HG03139 (cell line): Measurements from ENCODE around the gene SNX6.
"Not testable (repeated sequence)": the region's sequence is repeated elsewhere in the genome, so short reads cannot be mapped to it uniquely, and the experiment has no call there.

ENCODE experiments used
- ATAC-seq: cut with Tn5 transposase; IDR thresholded peaks from one replicate; pipeline ENCODE4 v1.9.1; 2021; ENCODE audit not compliant: unreplicated experiment

SNX6 gene

DNA sequence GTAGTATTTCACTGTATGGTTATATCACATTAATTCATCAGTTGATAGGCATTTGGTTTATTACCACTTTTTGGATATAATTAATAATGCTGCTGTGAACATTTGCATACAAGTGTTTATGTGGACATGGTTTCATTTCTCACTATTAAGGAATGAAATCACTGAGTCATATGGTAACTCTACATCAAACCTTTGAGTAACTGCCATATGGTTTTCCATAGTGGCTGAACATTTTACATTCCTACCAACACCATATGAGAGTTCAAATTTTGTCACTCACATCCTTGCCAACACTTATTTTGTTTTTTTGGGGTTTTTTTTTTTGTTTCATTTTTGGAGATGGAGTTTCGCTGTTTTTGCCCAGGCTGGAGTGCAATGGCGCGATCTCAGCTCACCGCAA, 60.2 kb downstream of the SNX6 start:
- ATAC-seq = no peak

DNA sequence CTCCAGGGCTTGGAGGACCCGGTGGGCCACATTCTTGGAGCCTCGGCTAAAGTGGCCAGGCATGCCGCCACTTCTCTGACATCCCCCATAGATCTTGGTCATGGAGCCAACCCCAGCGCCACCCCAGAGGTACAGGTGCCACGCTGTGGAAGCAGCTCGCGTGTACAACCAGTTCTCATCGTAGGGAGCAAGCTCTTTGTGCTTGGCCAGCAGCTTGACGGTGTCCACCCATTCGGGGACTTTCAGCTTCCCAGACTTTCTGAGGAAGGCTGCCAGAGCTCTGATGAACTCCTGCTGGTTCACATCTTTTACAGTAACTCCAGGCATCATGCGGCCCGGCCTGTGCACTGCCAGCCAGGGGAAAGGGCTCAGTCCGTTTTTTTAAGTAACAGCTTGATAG, 61.1 kb downstream of the SNX6 start:
- no peak for ATAC-seq

DNA sequence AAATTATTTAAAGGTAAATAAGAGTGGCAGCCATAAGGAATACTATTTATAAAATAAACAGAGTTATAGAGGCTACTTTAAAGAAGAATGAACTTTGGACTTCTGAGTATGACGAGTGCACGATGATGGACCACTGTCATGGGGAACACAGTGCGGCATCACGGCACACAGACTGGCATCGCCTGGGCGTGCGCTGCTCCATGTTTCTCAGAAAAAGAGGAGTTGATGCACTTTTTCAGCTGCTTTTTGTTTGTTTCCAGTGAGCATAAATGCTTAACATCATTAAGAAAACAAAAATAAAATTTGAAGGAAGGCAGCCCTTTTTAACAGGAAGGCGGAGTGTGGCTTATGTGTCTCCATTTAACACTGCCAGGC, 67.2 kb downstream of the SNX6 start:
- no peak for ATAC-seq

DNA sequence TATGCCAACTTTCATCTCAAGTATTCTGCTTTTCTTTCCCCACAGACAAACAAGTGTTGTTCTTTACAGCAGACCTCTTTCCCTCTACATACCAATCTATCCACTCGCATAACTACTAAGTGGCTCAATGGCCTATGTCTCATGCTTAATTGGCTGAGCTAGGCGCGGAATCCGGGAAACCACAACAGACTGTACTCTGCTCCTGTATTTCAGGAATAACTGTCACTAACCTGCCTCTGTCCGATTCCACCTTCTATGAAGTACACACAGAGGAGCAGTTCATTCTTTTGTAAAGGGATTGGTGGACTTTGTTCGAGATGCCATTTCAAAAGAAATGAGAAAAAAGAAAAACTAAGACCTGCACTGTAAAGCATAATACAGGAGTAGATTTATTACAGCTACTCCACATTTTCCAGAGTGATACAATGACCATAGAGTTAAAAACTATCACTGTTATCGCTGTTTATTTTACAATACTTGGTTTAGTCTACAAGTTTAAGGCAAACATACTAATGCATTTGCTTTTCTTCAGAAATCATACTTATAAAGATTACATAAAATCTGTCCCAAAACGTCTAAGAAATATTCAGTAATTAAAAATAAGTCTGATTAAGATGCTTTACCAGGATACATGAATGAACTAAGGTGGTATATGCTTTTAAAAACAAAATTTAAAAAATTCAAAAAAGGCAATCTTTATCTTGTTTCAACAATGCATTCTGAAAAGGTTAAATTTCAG, 67.7 kb downstream of the SNX6 start:
- not testable (repeated sequence) for ATAC-seq

DNA sequence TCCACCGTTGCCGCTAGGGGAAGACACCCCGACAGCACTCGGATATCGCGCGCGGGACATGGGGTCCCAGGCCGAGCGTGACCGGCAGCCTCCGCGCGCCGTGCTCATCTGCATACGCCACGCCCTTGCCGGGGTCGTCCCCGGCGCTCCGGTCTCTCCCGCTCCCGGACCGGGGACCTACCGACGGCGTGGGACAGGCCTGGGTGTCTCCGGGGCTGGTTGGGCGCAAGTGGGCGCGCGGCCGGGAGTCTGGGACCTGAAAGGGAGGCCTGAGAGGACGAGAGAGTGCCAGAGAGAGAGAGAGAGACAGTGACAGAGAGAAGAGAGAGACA, 73.5 kb downstream of the SNX6 start:
- ATAC-seq = peak; percentile 45

DNA sequence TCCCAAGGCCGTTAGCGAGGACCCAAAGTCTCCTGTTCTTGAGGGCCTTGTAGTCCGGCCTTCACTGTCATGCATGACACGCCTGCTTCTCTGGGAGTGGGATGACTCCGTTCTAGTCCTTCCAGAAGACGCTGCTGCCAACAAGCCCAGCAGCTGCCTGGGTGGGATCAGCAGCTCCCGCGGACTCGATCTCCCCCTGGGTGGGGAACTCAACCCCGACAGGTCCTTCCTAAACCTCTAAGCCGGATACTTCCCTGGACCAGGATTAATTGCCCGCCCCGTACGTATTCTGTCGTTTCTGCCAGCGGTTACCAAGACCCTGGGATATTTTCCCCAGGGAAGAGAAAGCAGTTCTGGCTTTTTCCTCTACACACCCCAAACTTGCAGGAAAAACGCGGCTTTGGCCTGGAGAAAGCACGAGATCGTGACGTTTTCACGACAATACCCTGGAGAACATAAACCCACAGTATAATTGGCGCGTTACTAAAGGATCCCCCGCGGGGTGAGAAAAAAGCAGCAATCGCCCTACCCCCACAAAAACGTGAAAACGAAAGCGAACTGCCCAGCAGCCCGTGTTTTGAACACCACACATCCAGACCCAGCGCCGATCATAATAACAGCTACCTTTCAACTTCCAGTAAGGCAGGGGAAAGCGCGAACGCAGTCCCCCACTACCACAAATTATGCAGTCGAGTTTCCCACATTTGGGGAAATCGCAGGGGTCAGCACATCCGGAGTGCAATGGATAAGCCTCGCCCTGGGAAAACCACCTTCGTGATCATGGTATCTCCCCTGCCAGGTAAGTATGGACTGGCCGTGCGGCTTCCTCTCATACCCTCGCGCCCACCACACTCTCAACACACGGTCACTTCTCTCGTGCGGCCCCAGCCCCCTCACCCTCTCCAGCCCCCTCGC, 74.1 kb downstream of the SNX6 start:
- peak; percentile 71 for ATAC-seq

DNA sequence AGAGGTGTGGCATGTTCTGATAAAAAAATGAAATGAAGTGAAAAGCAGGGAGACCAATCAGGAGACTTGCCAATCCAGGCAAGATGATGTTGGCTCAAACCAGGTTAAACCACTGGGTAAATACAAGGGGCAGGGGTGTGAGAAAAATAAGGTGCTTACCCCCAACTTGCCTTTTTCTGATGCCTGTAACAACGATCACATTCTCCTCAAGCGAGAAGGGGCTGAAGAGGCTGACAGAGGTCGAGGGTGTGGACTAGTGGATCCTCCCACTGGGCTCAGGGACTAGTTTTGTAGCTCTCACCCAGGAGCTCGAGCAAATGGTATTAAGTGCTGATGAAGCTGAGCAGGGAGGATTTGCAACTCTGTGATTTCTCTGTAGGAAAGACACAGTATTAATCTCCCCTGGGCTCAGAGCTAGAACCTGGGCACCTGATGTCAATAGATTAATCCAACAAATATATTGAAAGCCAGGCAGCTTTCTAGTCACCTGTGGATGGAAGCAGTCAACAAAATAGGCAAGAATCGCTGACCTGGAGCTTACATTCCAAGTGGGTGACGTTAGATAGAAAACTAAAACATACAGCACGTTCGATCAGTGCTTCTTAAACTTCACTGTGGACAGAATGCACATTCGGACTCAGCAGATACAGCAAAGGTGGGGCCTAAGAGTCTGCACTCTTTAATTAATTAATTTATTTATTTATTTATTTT, 75.3 kb downstream of the SNX6 start:
- no peak for ATAC-seq

DNA sequence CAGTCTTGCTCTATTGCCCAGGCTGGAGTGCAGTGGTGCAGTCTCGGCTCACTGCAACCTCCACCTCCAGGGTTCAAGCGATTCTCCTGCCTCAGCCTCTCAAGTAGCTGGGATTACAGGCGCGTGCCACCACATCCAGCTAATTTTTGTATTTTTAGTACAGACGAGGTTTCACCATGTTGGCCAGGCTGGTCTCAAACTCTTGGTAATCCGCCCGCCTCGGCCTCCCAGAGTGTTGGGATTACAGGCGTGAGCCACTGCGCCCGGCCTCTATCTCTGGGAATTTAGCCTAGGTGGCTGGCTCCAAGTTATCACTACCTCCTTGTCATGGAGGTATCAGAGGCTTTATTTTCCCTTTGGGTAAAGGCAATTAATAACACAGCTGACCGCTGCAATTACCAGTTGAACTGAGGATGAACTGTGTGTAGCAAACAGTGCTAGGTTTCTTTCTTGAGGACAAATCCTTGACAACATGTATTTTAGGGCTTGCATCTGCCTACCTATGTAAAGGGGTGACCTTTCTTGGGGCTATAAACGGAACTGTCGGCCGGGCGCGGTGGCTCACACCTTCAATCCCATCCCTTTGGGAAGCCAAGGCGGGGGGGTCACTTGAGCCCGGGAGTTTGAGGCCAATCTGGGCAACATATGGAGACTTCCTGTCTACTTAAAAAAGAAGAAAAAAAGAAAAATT, 80.5 kb downstream of the SNX6 start:
- not testable (repeated sequence) for ATAC-seq

DNA sequence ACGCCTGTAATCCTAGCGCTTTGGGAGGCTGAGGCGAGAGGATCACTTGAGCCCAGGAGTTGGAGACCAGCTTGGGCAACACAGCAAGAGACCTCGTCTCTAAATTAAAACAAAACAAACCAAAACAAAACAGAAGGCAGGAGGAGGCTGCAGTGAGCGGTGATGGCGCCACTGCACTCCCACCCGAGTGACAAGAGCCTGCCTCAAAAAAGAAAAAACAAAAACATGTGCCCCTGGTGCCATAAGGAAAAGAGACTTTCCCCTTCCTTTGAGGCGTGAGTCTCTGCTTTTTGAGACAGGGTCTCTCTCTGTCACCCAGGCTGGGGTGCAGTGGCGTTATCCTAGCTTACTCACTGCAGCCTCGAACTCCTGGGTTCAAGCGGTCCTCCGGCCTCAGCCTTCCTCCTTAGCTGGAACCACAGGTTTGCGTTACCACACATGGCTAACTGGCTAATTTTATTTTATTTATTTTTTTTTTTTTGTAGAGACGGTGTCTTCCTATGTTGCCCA, 81.4 kb downstream of the SNX6 start:
- no peak for ATAC-seq

DNA sequence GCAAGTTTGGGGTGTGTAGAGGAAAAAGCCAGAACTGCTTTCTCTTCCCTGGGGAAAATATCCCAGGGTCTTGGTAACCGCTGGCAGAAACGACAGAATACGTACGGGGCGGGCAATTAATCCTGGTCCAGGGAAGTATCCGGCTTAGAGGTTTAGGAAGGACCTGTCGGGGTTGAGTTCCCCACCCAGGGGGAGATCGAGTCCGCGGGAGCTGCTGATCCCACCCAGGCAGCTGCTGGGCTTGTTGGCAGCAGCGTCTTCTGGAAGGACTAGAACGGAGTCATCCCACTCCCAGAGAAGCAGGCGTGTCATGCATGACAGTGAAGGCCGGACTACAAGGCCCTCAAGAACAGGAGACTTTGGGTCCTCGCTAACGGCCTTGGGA, 82.8 kb downstream of the SNX6 start:
- ATAC-seq = peak; percentile 28

DNA sequence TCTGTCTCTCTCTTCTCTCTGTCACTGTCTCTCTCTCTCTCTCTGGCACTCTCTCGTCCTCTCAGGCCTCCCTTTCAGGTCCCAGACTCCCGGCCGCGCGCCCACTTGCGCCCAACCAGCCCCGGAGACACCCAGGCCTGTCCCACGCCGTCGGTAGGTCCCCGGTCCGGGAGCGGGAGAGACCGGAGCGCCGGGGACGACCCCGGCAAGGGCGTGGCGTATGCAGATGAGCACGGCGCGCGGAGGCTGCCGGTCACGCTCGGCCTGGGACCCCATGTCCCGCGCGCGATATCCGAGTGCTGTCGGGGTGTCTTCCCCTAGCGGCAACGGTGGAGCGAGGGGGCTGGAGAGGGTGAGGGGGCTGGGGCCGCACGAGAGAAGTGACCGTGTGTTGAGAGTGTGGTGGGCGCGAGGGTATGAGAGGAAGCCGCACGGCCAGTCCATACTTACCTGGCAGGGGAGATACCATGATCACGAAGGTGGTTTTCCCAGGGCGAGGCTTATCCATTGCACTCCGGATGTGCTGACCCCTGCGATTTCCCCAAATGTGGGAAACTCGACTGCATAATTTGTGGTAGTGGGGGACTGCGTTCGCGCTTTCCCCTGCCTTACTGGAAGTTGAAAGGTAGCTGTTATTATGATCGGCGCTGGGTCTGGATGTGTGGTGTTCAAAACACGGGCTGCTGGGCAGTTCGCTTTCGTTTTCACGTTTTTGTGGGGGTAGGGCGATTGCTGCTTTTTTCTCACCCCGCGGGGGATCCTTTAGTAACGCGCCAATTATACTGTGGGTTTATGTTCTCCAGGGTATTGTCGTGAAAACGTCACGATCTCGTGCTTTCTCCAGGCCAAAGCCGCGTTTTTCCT, 83.4 kb downstream of the SNX6 start:
- peak; percentile 68 for ATAC-seq

DNA sequence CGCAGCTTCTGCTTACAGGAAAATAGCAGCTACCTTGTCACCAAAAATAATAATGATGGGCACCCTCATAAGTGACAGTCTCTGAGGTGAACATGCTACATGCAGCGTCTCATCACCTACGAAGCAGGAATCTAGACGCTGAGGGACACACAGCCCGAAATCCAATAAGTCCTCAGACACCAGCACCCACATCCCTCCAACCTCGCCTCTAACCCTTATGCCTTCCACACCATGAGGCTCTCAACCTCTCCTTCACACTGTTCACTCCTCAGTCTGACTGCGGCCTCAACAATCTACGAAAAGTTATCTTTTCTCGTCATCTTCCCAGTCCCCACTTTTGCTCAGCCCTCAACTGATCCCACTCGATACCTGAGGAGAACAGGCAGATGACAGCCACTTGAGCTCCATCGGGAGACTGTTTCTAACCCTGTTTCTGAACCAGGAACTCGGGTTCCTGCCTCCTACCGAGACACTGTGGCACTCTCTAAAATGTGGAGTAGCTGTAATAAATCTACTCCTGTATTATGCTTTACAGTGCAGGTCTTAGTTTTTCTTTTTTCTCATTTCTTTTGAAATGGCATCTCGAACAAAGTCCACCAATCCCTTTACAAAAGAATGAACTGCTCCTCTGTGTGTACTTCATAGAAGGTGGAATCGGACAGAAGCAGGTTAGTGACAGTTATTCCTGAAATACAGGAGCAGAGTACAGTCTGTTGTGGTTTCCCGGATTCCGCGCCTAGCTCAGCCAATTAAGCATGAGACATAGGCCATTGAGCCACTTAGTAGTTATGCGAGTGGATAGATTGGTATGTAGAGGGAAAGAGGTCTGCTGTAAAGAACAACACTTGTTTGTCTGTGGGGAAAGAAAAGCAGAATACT, 89.5 kb downstream of the SNX6 start:
- ATAC-seq = not testable (repeated sequence)

DNA sequence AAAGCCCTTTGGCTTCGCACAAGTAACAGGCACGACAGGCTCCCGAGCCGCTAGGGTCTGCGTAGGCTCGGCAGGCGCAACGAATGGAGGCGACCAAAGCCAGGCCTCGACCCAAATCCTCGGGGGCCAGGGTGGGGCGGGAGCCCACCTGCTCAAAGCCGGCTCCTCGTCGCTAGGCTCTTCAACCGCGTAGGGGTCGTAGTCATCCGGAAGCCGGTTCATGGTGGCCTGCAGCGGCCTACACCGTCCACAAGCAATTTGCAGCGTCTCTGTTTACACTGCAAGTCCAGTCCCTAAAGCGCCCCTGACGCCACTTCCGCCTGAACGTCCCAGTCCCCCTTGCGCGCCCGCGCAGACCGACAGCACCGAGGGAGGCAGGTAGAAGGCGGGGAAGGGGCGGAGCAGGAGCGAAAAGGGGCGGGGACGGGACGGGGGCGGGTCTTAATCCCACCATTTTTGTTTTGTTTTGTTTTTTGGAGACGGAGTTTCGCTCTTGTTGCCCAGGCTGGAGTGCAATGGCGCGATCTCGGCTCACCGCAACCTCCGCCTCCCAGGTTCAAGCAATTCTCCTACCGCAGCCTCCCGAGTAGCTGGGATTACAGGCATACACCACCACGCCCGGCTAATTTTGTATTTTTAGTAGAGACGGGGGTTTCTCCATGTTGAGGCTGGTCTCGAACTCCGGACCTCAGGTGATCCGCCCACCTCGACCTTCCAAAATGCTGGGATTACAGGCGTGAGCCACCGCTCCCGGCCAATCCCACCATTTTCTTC, 90.4 kb downstream of the SNX6 start, which contains the start of gene EAPP:
Gene EAPP, minus strand, starts transcription at position 295 of the 774 bp plus-strand sequence. Its CDS starts 73 bp downstream, at position 222.
- ATAC-seq = peak; percentile 99

DNA sequence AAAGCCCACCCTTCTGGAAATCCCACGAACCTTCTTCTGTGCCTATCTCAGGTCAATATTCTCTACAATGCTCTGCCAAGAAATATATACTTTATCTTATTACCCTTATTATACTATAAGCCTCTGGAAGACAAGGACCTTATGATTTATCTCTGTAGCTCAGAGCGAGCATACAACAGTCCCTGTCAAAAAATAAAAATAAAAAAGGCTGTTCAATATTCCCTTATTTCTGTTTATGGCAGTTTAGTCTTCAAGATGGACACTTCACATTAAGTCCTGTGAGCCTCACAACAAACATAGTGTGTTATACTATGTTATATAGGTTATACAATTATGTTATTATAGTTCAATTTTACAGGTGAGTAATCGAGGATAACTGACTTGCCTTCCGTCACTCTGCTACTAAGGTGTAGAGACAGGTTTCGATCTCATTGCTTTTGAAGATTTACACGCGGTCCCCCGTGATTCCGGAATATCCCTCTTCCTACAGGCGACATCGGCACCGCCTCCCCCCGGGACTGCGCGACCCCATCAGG, 91.0 kb downstream of the SNX6 start:
- ATAC-seq = no peak

DNA sequence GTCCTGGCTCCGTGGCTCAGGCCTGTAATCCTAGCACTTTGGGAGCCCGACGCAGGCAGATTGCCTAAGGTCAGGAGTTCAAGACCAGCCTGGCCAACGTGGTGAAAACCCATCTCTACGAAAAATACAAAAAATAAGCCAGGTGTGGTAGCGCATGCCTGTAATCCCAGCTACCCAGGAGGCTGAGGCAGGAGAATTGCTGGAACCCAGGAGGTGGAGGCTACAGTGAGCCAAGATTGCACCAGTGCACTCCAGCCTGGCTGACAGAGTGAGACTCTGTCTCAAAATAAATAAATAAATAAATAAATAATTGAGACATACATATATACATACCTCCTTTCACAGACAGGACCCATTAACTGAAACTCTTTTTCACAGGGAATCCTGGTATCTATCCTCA, 91.9 kb downstream of the SNX6 start:
- ATAC-seq = not testable (repeated sequence)

DNA sequence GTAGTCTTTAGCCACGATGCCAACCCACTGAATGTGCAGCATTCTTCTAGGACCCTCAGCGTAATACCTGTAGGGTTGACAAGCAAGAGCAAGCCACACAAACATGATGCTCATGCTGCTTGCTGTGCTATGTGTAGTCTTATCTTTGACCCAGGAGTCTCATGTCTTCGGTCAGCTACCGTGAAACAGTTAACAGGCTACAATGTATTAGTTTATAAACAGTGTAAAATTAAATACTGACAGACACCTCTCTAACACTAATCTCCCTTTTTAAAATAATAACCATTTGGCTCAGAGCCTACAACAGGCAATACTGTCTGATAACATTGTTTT, 92.3 kb downstream of the SNX6 start:
- ATAC-seq = no peak

DNA sequence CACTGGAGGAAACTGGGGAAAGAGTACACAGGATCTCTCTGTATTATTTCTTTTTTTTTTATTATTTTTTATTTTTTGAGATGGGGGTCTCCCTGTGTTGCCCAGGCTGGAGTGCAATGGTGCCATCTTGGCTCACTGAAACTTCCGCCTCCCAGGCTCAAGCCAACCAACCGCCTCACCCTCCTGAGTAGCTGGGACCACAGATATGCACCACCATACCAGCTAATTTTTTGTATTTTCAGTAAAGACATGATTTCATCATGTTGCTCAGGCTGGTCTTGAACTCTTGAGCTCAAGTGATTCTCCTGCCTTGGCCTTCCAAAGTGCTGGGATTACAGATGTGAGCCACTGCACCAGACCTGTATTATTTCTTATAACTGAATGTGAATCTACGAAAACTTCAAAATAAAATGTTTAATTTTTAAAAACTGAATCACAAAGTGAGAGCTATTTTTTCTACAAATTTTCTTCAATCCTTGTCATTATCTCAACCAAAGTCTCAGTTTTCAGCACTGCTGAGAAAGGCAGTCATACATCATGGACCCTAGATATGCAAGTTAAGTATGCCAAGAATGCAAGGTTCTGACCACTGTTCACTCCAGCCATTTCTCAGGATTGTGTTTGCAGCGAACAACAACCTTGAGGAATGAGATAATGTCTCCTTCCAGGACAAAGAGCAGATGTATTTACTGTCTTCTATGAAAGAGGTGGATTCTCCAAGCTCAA, 92.8 kb downstream of the SNX6 start:
- ATAC-seq = no peak
